Sciatic nerve (tissue), 2 donors: Measurements from ENCODE around the gene TMEM221. TPM values are rescaled to one million over a fixed set of nuclear protein-coding genes. Genes with fewer than 3 reads are reported as not detected.

ENCODE experiments used
- ATAC-seq: fragments of 200-7000 bp; cut with Tn5 transposase; one replicate; pipeline ENCODE4 v1.9.1; 2020; ENCODE audit warnings: mild to moderate bottlenecking, moderate library complexity
- DNase-seq: peaks from one replicate; pipeline ENCODE4 v3.0.0-alpha.2; 2020; ENCODE audit warnings: low spot score
- intact Hi-C: fragments of 100-400 bp; cut with DNase I; formaldehyde crosslinking; loops from one replicate; pipeline ENCODE4 v1.14.2; 2022
- total RNA-seq: library from RNA; stranded (reverse); fragmentation: NEBNext Ultra II Directional; extraction: Animal tissue kit (Norgen Biotek cat#: 25700); gene quantifications from one replicate; pipeline ENCODE4 v1.2.1, GENCODE V29; 2021
- donor health status: DM: no; HTN: no; CAD: no.
- donor health status: DM: no; HTN: no; CAD: no.

Gene TMEM221
- total RNA-seq: 0.36 TPM

GRCh38 chr19:17448131-17448967 is at the start of gene TMEM221:
Gene TMEM221 (minus strand): TSS chr19:17448668. CDS start chr19:17448462, 206 bp downstream.
- intact Hi-C loops: no loop called here
- ATAC-seq (peak; percentile 83), DNase-seq (peak; percentile 73)

GRCh38 chr19:17497149-17497798 is 48.8 kb upstream of the TMEM221 start:
- ATAC-seq (no peak), DNase-seq (no peak)
- intact Hi-C loops: loop anchor here (5.0 kb wide), 1 partner anchor 595 kb away; no protein-coding TSS in a partner anchor

GRCh38 chr19:17496337-17496997 is 48.0 kb upstream of the TMEM221 start:
- ATAC-seq: peak; percentile 65
- no peak for DNase-seq
- intact Hi-C loops: loop anchor here (5.0 kb wide), 1 partner anchor 596 kb away; no protein-coding TSS in a partner anchor

GRCh38 chr19:17495639-17496296 is 47.3 kb upstream of the TMEM221 start:
- no peak for DNase-seq
- no peak for ATAC-seq
- intact Hi-C loops: loop anchor here (5.0 kb wide), 1 partner anchor 597 kb away; no protein-coding TSS in a partner anchor

GRCh38 chr19:17491287-17491686 is 42.8 kb upstream of the TMEM221 start:
- no peak for DNase-seq
- ATAC-seq: no peak
- intact Hi-C loops: no loop called here

- intact Hi-C loops: no loop called here
- no peak for DNase-seq
- no peak for ATAC-seq
Measured at GRCh38 chr19:17490411-17490810, 41.9 kb upstream of the TMEM221 start.

GRCh38 chr19:17489392-17490030 is 41.0 kb upstream of the TMEM221 start:
- ATAC-seq: no peak
- intact Hi-C loops: no loop called here
- DNase-seq: no peak

- DNase-seq (no peak), ATAC-seq (peak; percentile 74)
- intact Hi-C loops: no loop called here
Measured at GRCh38 chr19:17488593-17489391, 40.3 kb upstream of the TMEM221 start.

GRCh38 chr19:17487284-17488121 is 39.0 kb upstream of the TMEM221 start:
- ATAC-seq (no peak), DNase-seq (no peak)
- intact Hi-C loops: no loop called here

GRCh38 chr19:17486545-17487240 is 38.2 kb upstream of the TMEM221 start:
- intact Hi-C loops: no loop called here
- no peak for ATAC-seq
- no peak for DNase-seq

- DNase-seq (no peak), ATAC-seq (no peak)
- intact Hi-C loops: no loop called here
Measured at GRCh38 chr19:17484520-17485185, 36.2 kb upstream of the TMEM221 start.

GRCh38 chr19:17483605-17484002 is 35.1 kb upstream of the TMEM221 start:
- intact Hi-C loops: no loop called here
- DNase-seq (no peak), ATAC-seq (no peak)

GRCh38 chr19:17482877-17483604 is 34.6 kb upstream of the TMEM221 start:
- no peak for ATAC-seq

GRCh38 chr19:17481986-17482385 is 33.5 kb upstream of the TMEM221 start:
- intact Hi-C loops: no loop called here
- no peak for ATAC-seq
- no peak for DNase-seq

More at GRCh38 chr19:17482877-17483604, 34.6 kb upstream of the TMEM221 start:
- intact Hi-C loops: no loop called here
- no peak for DNase-seq

GRCh38 chr19:17479325-17479791 is 30.9 kb upstream of the TMEM221 start:
- ATAC-seq (no peak), DNase-seq (no peak)
- intact Hi-C loops: no loop called here
